WTC11 (cell line): ENCODE data around the gene DNAL4. TPM values are rescaled to one million over a fixed set of nuclear protein-coding genes. Genes with fewer than 3 reads are reported as not detected.

Source experiments
- ATAC-seq: fragments of 200-7000 bp; cut with Tn5 transposase; 2 replicates; pipeline ENCODE4 v1.10.0; 2021; ENCODE audit warnings: mild to moderate bottlenecking, moderate library complexity
- Bru-seq: library from RNA; stranded (reverse); fragments of 400-500 nt; gene quantifications from one replicate; lab custom pipeline; 2021; lab: Mats Ljungman, UMichigan
- CTCF ChIA-PET: fragments of 300-600 bp; sonication (Branson Sonifier 250); formaldehyde crosslinking; loops from one replicate; lab custom pipeline; 2021; ENCODE audit warnings: antibody characterized with exemption; lab: Charles Lee
- POLR2A ChIA-PET: fragments of 350-600 bp; sonication (Branson Sonifier 250); formaldehyde crosslinking; loops from one replicate; lab custom pipeline; 2021; ENCODE audit warnings: antibody characterized with exemption; lab: Charles Lee
- DNase-seq: peaks from one replicate; pipeline ENCODE4 v3.0.0; 2021; ENCODE audit warnings: low spot score
- H3K27ac Mint-ChIP-seq: 2 replicates; pipeline ENCODE4 v1.8.0; 2021; ENCODE audit warnings: mixed read lengths
- H3K27me3 Mint-ChIP-seq: 2 replicates; pipeline ENCODE4 v1.8.0; 2021; ENCODE audit warnings: low read depth, mild to moderate bottlenecking, moderate library complexity, mixed read lengths
- H3K36me3 Mint-ChIP-seq: 2 replicates; pipeline ENCODE4 v1.8.0; 2021; ENCODE audit warnings: mixed read lengths
- H3K4me1 Mint-ChIP-seq: 2 replicates; pipeline ENCODE4 v1.8.0; 2022; ENCODE audit warnings: mixed read lengths
- H3K4me3 Mint-ChIP-seq: 2 replicates; pipeline ENCODE4 v1.8.0; 2021; ENCODE audit warnings: mild to moderate bottlenecking, moderate library complexity, mixed read lengths
- H3K9me3 Mint-ChIP-seq: 2 replicates; pipeline ENCODE4 v1.8.0; 2021; ENCODE audit warnings: mixed read lengths
- FOXK1 ChIP-seq: sonication (generic); formaldehyde crosslinking; IDR thresholded peaks from 2 replicates; pipeline ENCODE4 v1.8.0; 2022; ENCODE audit warnings: mild to moderate bottlenecking, moderate library complexity, missing genetic modification reagents
- IRF2 ChIP-seq: sonication (generic); formaldehyde crosslinking; IDR thresholded peaks from 2 replicates; pipeline ENCODE4 v1.8.0; 2022; ENCODE audit warnings: low read depth, missing genetic modification reagents, borderline replicate concordance
- JAZF1 ChIP-seq: fragments of 250-450 bp; sonication (Bioruptor Pico); IDR thresholded peaks from 2 replicates; pipeline ENCODE4 v1.9.0; 2021; ENCODE audit warnings: moderate library complexity, mild to moderate bottlenecking, inconsistent platforms
- MXD4 ChIP-seq: fragments of 250-450 bp; sonication (Bioruptor Pico); IDR thresholded peaks from 2 replicates; pipeline ENCODE4 v1.8.0; 2021; ENCODE audit warnings: mild to moderate bottlenecking, moderate library complexity, borderline replicate concordance
- NFYB ChIP-seq: sonication (generic); formaldehyde crosslinking; conservative IDR thresholded peaks from 2 replicates; pipeline ENCODE4 v1.8.0; 2022; ENCODE audit warnings: low read depth, missing genetic modification reagents
- NR1H2 ChIP-seq: sonication (generic); formaldehyde crosslinking; IDR thresholded peaks from 2 replicates; pipeline ENCODE4 v1.9.0; 2021; ENCODE audit warnings: mild to moderate bottlenecking, moderate library complexity, missing genetic modification reagents
- NR2C2 ChIP-seq: sonication (generic); formaldehyde crosslinking; IDR thresholded peaks from 2 replicates; pipeline ENCODE4 v1.8.0; 2022; ENCODE audit warnings: mild to moderate bottlenecking, missing genetic modification reagents
- NR3C1 ChIP-seq: sonication (generic); formaldehyde crosslinking; conservative IDR thresholded peaks from 2 replicates; pipeline ENCODE4 v1.8.1; 2023; ENCODE audit warnings: low read depth, mild to moderate bottlenecking, missing genetic modification reagents
- RELA ChIP-seq: sonication (generic); formaldehyde crosslinking; IDR thresholded peaks from 2 replicates; pipeline ENCODE4 v1.8.1; 2022; ENCODE audit warnings: missing genetic modification reagents, mild to moderate bottlenecking, borderline replicate concordance
- SP1 ChIP-seq: sonication (generic); formaldehyde crosslinking; conservative IDR thresholded peaks from 2 replicates; pipeline ENCODE4 v1.8.1; 2022; ENCODE audit warnings: missing genetic modification reagents
- TEAD1 ChIP-seq: sonication (generic); formaldehyde crosslinking; IDR thresholded peaks from 2 replicates; pipeline ENCODE4 v1.8.0; 2022; ENCODE audit warnings: mild to moderate bottlenecking, missing genetic modification reagents
- TEAD4 ChIP-seq: sonication (generic); formaldehyde crosslinking; IDR thresholded peaks from 2 replicates; pipeline ENCODE4 v1.8.0; 2022; ENCODE audit warnings: mild to moderate bottlenecking, missing genetic modification reagents
- ZNF232 ChIP-seq: sonication (generic); formaldehyde crosslinking; IDR thresholded peaks from 2 replicates; pipeline ENCODE4 v1.8.0; 2022; ENCODE audit warnings: mild to moderate bottlenecking, missing genetic modification reagents
- ZNF423 ChIP-seq: fragments of 250-450 bp; sonication (Bioruptor Pico); IDR thresholded peaks from 2 replicates; pipeline ENCODE4 v2.1.2; 2022; ENCODE audit warnings: mild to moderate bottlenecking, moderate library complexity
- ZNF671 ChIP-seq: fragments of 250-450 bp; sonication (Bioruptor Pico); IDR thresholded peaks from 2 replicates; pipeline ENCODE4 v1.8.0; 2021; ENCODE audit warnings: mild to moderate bottlenecking
- long read RNA-seq, 3 experiments: library from RNA in 1 of 3; library from capped mRNA in 1 of 3; library from polyadenylated mRNA in 1 of 3; unstranded in 2 of 3; stranded (forward) in 1 of 3; transcript quantifications; one replicate each; pipeline ENCODE4 v2.0.0, GENCODE V29; 2021
- total RNA-seq: library from RNA; stranded (reverse); gene quantifications from 3 replicates; pipeline ENCODE4 v1.2.3, GENCODE V29; 2021
- TF ChIP-seq, protein P1 (sequence below): sonication (generic); formaldehyde crosslinking; IDR thresholded peaks from 2 replicates; pipeline ENCODE4 v1.8.1; 2022; ENCODE audit warnings: low read depth, missing genetic modification reagents, borderline replicate concordance
- TF ChIP-seq, protein P2 (sequence below): fragments of 250-450 bp; sonication (Bioruptor Pico); IDR thresholded peaks from 2 replicates; pipeline ENCODE4 v1.9.0; 2021; ENCODE audit warnings: moderate library complexity, mild to moderate bottlenecking, inconsistent platforms, borderline replicate concordance
- TF ChIP-seq, protein P3 (sequence below): sonication (generic); formaldehyde crosslinking; IDR thresholded peaks from 2 replicates; pipeline ENCODE4 v1.8.0; 2023; ENCODE audit warnings: missing genetic modification reagents, mild to moderate bottlenecking, borderline replicate concordance
- TF ChIP-seq, protein P4 (sequence below): sonication (generic); formaldehyde crosslinking; IDR thresholded peaks from 2 replicates; pipeline ENCODE4 v1.8.1; 2023; ENCODE audit warnings: mild to moderate bottlenecking, missing genetic modification reagents, borderline replicate concordance
- TF ChIP-seq, protein P5 (sequence below): fragments of 250-450 bp; sonication (Bioruptor Pico); IDR thresholded peaks from 2 replicates; pipeline ENCODE4 v2.1.2; 2022; ENCODE audit warnings: mild to moderate bottlenecking, moderate library complexity
- TF ChIP-seq, protein P6 (sequence below): sonication (generic); formaldehyde crosslinking; IDR thresholded peaks from 2 replicates; pipeline ENCODE4 v1.8.1; 2023; ENCODE audit warnings: mild to moderate bottlenecking, missing genetic modification reagents, moderate library complexity

The DNAL4 gene, protein sequence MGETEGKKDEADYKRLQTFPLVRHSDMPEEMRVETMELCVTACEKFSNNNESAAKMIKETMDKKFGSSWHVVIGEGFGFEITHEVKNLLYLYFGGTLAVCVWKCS
- total RNA-seq (11.8 to 12.2 TPM (median 12.1 TPM) in 3 replicates), Bru-seq, nascent RNA (percentile 47 among the genes with signal in this experiment)
- long read RNA-seq, experiment 1, transcript DNAL4-201 (4 exons, 1,504 nt), result major isoform, 22 of 26 reads
- long read RNA-seq, experiment 1, partial matches to known transcripts, result 1 of 26 reads
- long read RNA-seq, experiment 1, other reads (novel, unspliced or antisense), result 2 of 26 reads
- long read RNA-seq, experiment 2, transcript DNAL4-201 (4 exons, 1,504 nt), result major isoform, 14 of 19 reads
- long read RNA-seq, experiment 2, partial matches to known transcripts, result 4 of 19 reads
- long read RNA-seq, experiment 2, other reads (novel, unspliced or antisense), result 1 of 19 reads
- long read RNA-seq, experiment 3, transcript DNAL4-201 (4 exons, 1,504 nt), result major isoform, 10 of 15 reads
- long read RNA-seq, experiment 3, partial matches to known transcripts, result 1 of 15 reads
- long read RNA-seq, experiment 3, other reads (novel, unspliced or antisense), result 4 of 15 reads

DNA sequence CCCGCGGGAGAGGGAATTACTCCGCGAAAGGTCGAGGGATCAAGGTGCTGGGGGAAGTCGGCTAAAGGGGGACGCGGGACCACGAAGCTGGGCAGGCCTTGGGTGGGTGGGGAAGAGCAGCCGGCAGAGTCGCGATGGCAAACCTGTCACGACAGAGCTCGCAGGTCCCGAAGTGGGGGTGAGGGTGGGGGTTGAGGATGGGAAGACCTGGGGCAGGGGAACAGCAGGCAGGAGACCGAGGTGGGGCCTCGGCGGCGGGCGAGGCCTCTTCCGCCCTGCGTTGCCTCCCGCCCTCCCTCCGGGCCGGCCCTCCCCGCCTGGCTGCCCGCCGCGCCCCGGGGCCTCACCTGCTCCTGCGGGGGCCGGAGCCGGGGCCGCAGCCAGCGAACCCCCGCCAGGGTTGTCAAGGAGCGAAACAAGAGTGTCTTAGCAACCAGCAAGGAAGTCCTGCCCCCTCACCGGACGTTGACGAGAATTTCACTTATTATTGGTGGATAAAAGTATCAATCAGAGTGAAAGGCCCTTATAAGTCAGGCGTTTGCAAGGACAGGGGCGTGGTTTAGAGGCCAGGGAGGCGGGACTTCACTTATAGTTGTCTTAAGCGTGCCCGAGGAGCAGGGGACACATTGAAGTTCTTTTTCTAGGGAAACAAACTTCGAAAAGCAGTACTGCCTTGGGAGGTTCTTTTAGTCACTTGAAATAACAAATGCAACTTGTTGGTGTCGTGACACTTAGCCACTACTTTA is at the start of gene DNAL4:
Gene DNAL4, minus strand, starts transcription at position 423 of the 746 bp plus-strand sequence. CDS start 11,412 bp downstream, outside the sequence.
- peaks cover 3% of the 10 kb centered on the region for H3K9me3 Mint-ChIP-seq
- ChIA-PET CTCF (interaction anchor here (0.6 to 2.2 kb wide), 4 partner anchors 25 to 341 kb away, joined by 3 to 7 read pairs (median 4); no protein-coding TSS in a partner anchor), POLR2A (no interaction called here)
- DNase-seq (peak; percentile 94), ATAC-seq (peak; percentile 98)
- H3K27ac Mint-ChIP-seq, result peak within 1 kb of the TSS; percentile 56; the same call in 1 of the 2 replicates
- H3K4me1 Mint-ChIP-seq, result peaks cover 10% of the 10 kb centered on the region
- no peaks in the 10 kb centered on the region for H3K36me3 Mint-ChIP-seq
- peaks cover 38% of the 10 kb centered on the region for H3K27me3 Mint-ChIP-seq
- H3K4me3 Mint-ChIP-seq, result peak within 1 kb of the TSS; percentile 88
- no peak for TF ChIP-seq MXD4 (CRISPR knock-in tag)
- no peak for TF ChIP-seq TEAD1 (CRISPR knock-in tag)
- TF ChIP-seq, protein P1, sequence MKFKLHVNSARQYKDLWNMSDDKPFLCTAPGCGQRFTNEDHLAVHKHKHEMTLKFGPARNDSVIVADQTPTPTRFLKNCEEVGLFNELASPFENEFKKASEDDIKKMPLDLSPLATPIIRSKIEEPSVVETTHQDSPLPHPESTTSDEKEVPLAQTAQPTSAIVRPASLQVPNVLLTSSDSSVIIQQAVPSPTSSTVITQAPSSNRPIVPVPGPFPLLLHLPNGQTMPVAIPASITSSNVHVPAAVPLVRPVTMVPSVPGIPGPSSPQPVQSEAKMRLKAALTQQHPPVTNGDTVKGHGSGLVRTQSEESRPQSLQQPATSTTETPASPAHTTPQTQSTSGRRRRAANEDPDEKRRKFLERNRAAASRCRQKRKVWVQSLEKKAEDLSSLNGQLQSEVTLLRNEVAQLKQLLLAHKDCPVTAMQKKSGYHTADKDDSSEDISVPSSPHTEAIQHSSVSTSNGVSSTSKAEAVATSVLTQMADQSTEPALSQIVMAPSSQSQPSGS, result no peak
- 0 out of 2 replicates have a peak, but pooled peaks have one; percentile 10 for TF ChIP-seq ZNF423 (CRISPR knock-in tag)
- peak; percentile 50 for TF ChIP-seq NFYB
- TF ChIP-seq, protein P2, sequence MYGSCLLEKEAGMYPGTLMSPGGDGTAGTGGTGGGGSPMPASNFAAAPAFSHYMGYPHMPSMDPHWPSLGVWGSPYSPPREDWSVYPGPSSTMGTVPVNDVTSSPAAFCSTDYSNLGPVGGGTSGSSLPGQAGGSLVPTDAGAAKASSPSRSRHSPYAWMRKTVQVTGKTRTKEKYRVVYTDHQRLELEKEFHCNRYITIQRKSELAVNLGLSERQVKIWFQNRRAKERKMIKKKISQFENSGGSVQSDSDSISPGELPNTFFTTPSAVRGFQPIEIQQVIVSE (CRISPR knock-in tag), result no peak
- TF ChIP-seq, protein P3, sequence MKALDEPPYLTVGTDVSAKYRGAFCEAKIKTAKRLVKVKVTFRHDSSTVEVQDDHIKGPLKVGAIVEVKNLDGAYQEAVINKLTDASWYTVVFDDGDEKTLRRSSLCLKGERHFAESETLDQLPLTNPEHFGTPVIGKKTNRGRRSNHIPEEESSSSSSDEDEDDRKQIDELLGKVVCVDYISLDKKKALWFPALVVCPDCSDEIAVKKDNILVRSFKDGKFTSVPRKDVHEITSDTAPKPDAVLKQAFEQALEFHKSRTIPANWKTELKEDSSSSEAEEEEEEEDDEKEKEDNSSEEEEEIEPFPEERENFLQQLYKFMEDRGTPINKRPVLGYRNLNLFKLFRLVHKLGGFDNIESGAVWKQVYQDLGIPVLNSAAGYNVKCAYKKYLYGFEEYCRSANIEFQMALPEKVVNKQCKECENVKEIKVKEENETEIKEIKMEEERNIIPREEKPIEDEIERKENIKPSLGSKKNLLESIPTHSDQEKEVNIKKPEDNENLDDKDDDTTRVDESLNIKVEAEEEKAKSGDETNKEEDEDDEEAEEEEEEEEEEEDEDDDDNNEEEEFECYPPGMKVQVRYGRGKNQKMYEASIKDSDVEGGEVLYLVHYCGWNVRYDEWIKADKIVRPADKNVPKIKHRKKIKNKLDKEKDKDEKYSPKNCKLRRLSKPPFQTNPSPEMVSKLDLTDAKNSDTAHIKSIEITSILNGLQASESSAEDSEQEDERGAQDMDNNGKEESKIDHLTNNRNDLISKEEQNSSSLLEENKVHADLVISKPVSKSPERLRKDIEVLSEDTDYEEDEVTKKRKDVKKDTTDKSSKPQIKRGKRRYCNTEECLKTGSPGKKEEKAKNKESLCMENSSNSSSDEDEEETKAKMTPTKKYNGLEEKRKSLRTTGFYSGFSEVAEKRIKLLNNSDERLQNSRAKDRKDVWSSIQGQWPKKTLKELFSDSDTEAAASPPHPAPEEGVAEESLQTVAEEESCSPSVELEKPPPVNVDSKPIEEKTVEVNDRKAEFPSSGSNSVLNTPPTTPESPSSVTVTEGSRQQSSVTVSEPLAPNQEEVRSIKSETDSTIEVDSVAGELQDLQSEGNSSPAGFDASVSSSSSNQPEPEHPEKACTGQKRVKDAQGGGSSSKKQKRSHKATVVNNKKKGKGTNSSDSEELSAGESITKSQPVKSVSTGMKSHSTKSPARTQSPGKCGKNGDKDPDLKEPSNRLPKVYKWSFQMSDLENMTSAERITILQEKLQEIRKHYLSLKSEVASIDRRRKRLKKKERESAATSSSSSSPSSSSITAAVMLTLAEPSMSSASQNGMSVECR, result no peak
- TF ChIP-seq SP1 (CRISPR knock-in tag), result 0 out of 2 replicates have a peak, but pooled peaks have one; percentile 42
- TF ChIP-seq, protein P4, sequence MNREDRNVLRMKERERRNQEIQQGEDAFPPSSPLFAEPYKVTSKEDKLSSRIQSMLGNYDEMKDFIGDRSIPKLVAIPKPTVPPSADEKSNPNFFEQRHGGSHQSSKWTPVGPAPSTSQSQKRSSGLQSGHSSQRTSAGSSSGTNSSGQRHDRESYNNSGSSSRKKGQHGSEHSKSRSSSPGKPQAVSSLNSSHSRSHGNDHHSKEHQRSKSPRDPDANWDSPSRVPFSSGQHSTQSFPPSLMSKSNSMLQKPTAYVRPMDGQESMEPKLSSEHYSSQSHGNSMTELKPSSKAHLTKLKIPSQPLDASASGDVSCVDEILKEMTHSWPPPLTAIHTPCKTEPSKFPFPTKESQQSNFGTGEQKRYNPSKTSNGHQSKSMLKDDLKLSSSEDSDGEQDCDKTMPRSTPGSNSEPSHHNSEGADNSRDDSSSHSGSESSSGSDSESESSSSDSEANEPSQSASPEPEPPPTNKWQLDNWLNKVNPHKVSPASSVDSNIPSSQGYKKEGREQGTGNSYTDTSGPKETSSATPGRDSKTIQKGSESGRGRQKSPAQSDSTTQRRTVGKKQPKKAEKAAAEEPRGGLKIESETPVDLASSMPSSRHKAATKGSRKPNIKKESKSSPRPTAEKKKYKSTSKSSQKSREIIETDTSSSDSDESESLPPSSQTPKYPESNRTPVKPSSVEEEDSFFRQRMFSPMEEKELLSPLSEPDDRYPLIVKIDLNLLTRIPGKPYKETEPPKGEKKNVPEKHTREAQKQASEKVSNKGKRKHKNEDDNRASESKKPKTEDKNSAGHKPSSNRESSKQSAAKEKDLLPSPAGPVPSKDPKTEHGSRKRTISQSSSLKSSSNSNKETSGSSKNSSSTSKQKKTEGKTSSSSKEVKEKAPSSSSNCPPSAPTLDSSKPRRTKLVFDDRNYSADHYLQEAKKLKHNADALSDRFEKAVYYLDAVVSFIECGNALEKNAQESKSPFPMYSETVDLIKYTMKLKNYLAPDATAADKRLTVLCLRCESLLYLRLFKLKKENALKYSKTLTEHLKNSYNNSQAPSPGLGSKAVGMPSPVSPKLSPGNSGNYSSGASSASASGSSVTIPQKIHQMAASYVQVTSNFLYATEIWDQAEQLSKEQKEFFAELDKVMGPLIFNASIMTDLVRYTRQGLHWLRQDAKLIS (CRISPR knock-in tag), result no peak
- TF ChIP-seq NR1H2 (CRISPR knock-in tag), result no peak
- 0 out of 2 replicates have a peak, but pooled peaks have one; percentile 32 for TF ChIP-seq RELA (CRISPR knock-in tag)
- TF ChIP-seq IRF2 (CRISPR knock-in tag), result no peak
- TF ChIP-seq, protein P5, sequence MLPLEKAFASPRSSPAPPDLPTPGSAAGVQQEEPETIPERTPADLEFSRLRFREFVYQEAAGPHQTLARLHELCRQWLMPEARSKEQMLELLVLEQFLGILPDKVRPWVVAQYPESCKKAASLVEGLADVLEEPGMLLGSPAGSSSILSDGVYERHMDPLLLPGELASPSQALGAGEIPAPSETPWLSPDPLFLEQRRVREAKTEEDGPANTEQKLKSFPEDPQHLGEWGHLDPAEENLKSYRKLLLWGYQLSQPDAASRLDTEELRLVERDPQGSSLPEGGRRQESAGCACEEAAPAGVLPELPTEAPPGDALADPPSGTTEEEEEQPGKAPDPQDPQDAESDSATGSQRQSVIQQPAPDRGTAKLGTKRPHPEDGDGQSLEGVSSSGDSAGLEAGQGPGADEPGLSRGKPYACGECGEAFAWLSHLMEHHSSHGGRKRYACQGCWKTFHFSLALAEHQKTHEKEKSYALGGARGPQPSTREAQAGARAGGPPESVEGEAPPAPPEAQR (CRISPR knock-in tag), result no peak
- TF ChIP-seq, protein P6, sequence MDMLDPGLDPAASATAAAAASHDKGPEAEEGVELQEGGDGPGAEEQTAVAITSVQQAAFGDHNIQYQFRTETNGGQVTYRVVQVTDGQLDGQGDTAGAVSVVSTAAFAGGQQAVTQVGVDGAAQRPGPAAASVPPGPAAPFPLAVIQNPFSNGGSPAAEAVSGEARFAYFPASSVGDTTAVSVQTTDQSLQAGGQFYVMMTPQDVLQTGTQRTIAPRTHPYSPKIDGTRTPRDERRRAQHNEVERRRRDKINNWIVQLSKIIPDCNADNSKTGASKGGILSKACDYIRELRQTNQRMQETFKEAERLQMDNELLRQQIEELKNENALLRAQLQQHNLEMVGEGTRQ, result 0 out of 2 replicates have a peak, but pooled peaks have one; percentile 6
- TF ChIP-seq ZNF232 (CRISPR knock-in tag), result no peak
- TF ChIP-seq FOXK1, result no peak
- TF ChIP-seq ZNF671, result no peak
- no peak for TF ChIP-seq NR2C2
- no peak for TF ChIP-seq TEAD4 (CRISPR knock-in tag)
- TF ChIP-seq NR3C1 (CRISPR knock-in tag), result no peak
- TF ChIP-seq JAZF1, result no peak
